Endothelial cell of umbilical vein (primary cell): ENCODE results near the gene FBXL19. TPM values are rescaled to one million over a fixed set of nuclear protein-coding genes. Genes with fewer than 3 reads are reported as not detected.

Source experiments
- BruUV-seq: library from RNA; stranded (reverse); fragments of 400-500 nt; replicated peaks from 2 replicates; lab custom pipeline; 2021; lab: Mats Ljungman, UMichigan
- CTCF ChIA-PET: fragments of 300-600, 350-600 bp; sonication (Branson Sonifier 250); formaldehyde crosslinking; loops from one replicate; lab custom pipeline; 2021; ENCODE audit warnings: antibody characterized with exemption, inconsistent platforms; lab: Charles Lee
- POLR2A ChIA-PET: fragments of 300-600, 350-600 bp; sonication (Branson Sonifier 250); formaldehyde crosslinking; loops from one replicate; lab custom pipeline; 2021; ENCODE audit warnings: antibody characterized with exemption, inconsistent platforms; lab: Charles Lee
- DNase-seq: peaks from one replicate; pipeline ENCODE4 v3.0.0-alpha.2; 2011; ENCODE audit warnings: low read depth, low spot score
- FAIRE-seq: peaks from 2 replicates; lab custom pipeline; 2011; peaks lifted over from hg19 to GRCh38; lab: Jason Lieb, UNC
- H2AFZ ChIP-seq: 2 replicates; pipeline ENCODE4 v1.6.0; 2012; ENCODE audit warnings: low read depth, low read length, control low read depth, inconsistent platforms
- H3K27ac ChIP-seq: 2 replicates; pipeline ENCODE4 v1.5.1; 2011; ENCODE audit warnings: low read depth, mild to moderate bottlenecking, control low read depth, low read length, moderate library complexity; ENCODE audit not compliant: insufficient read depth
- H3K27me3 ChIP-seq, 2 experiments: 2 replicates each; pipeline versions ENCODE4 v1.6.0 to v1.6.1; 2011; ENCODE audit warnings: low read length in 2 of 2, mixed read lengths in 1 of 2; ENCODE audit not compliant: control insufficient read depth in 2 of 2, insufficient read depth in 2 of 2
- H3K36me3 ChIP-seq, 2 experiments: 2 replicates in 1 of 2; 3 replicates in 1 of 2; pipeline ENCODE4 v1.5.1; 2011; ENCODE audit warnings: low read length in 2 of 2, mild to moderate bottlenecking in 1 of 2, moderate library complexity in 1 of 2; ENCODE audit not compliant: control insufficient read depth in 2 of 2, insufficient read depth in 2 of 2; ENCODE audit errors: extremely low read depth in 1 of 2
- H3K4me1 ChIP-seq: 3 replicates; pipeline ENCODE4 v1.5.1; 2011; ENCODE audit warnings: mild to moderate bottlenecking, low read length; ENCODE audit not compliant: control insufficient read depth, insufficient read depth; ENCODE audit errors: extremely low read depth
- H3K4me2 ChIP-seq: 2 replicates; pipeline ENCODE4 v1.6.1; 2011; ENCODE audit warnings: low read length, control low read depth, mixed read lengths; ENCODE audit not compliant: insufficient read depth
- H3K4me3 ChIP-seq, 3 experiments: fragments of 200-600 bp in 1 of 3; sonication (generic), shearing (Covaris generic) in 1 of 3; replicated peaks in 1 of 3; 2 replicates each; pipeline ENCODE4 v1.5.1; 2011 to 2016; ENCODE audit warnings: control low read depth in 3 of 3, low read length in 3 of 3, mild to moderate bottlenecking in 2 of 3, inconsistent platforms in 1 of 3, low read depth in 1 of 3, moderate library complexity in 1 of 3; ENCODE audit not compliant: insufficient read depth in 1 of 3
- H3K79me2 ChIP-seq: 2 replicates; pipeline ENCODE4 v1.6.0; 2012; ENCODE audit warnings: low read length, inconsistent platforms; ENCODE audit not compliant: control insufficient read depth, insufficient read depth
- H3K9ac ChIP-seq: replicated peaks from 2 replicates; pipeline ENCODE3; 2011; ENCODE audit warnings: low read length, control low read depth; ENCODE audit not compliant: insufficient read depth; ENCODE audit errors: extremely low read depth
- H3K9me1 ChIP-seq: replicated peaks from 3 replicates; pipeline ENCODE4 v1.6.0; 2011; ENCODE audit warnings: mild to moderate bottlenecking, low read length; ENCODE audit not compliant: control insufficient read depth, insufficient read depth; ENCODE audit errors: extremely low read depth
- H3K9me3 ChIP-seq: replicated peaks from 2 replicates; pipeline ENCODE4 v1.5.1; 2012; ENCODE audit warnings: low read length, inconsistent platforms; ENCODE audit not compliant: control insufficient read depth, insufficient read depth
- H4K20me1 ChIP-seq: replicated peaks from 2 replicates; pipeline ENCODE3; 2011; ENCODE audit warnings: mild to moderate bottlenecking, low read length; ENCODE audit not compliant: control insufficient read depth, insufficient read depth; ENCODE audit errors: extremely low read depth
- EZH2 ChIP-seq: IDR thresholded peaks from 2 replicates; pipeline ENCODE4 v1.6.1; 2012; ENCODE audit warnings: borderline replicate concordance, low read depth, mild to moderate bottlenecking, moderate library complexity, low read length, inconsistent platforms; ENCODE audit not compliant: severe bottlenecking
- FOS ChIP-seq: IDR thresholded peaks from 2 replicates; pipeline ENCODE4 v1.6.1; 2011; ENCODE audit warnings: mild to moderate bottlenecking, low read length, moderate library complexity, borderline replicate concordance; ENCODE audit not compliant: insufficient read depth
- GATA2 ChIP-seq: IDR thresholded peaks from 2 replicates; pipeline ENCODE4 v1.7.0; 2011; ENCODE audit warnings: low read depth, mild to moderate bottlenecking, moderate library complexity, mixed read lengths, low read length; ENCODE audit not compliant: insufficient read length, insufficient read depth
- JUN ChIP-seq: IDR thresholded peaks from 2 replicates; pipeline ENCODE4 v1.6.1; 2011; ENCODE audit warnings: borderline replicate concordance, low read depth; ENCODE audit not compliant: insufficient read length, insufficient read depth
- MYC ChIP-seq: IDR thresholded peaks from one replicate; pipeline ENCODE4 v1.6.1; 2011; ENCODE audit warnings: mild to moderate bottlenecking, low read depth, low read length
- POLR2A ChIP-seq: IDR thresholded peaks from 2 replicates; pipeline ENCODE4 v1.6.1; 2012; ENCODE audit warnings: low read depth, mild to moderate bottlenecking, control low read depth, low read length
- POLR2AphosphoS5 ChIP-seq: IDR thresholded peaks from 2 replicates; pipeline ENCODE4 v1.6.1; 2012; ENCODE audit warnings: low read depth, mild to moderate bottlenecking, control low read depth, low read length, moderate library complexity; ENCODE audit not compliant: insufficient read depth
- dilution Hi-C: fragments of 300-500 bp; cut with MboI; formaldehyde crosslinking; loops from one replicate; pipeline ENCODE4 v1.15.0; 2019; ENCODE audit warnings: low sequenced_read_pairs; ENCODE audit not compliant: extremely low pct_ligation_motif_present
- intact Hi-C: fragments of 100-400 bp; cut with micrococcal nuclease; formaldehyde crosslinking; loops from one replicate; pipeline ENCODE4 v1.10.0; 2022
- polyA plus RNA-seq, 4 experiments: library from polyadenylated mRNA; depleted of rRNA in 3 of 4; stranded (reverse) in 3 of 4; unstranded in 1 of 4; fragments of >200 nt; gene quantifications; 2 replicates each; pipeline versions ENCODE4 v1.2.1 to v1.2.3, GENCODE V29; 2011 to 2012; ENCODE audit warnings: missing spikeins in 1 of 4
- total RNA-seq: library from RNA; stranded (reverse); gene quantifications from 2 replicates; pipeline ENCODE4 v1.2.3, GENCODE V29; 2021
- TF ChIP-seq, protein P1 (sequence below): IDR thresholded peaks from 2 replicates; pipeline ENCODE4 v1.6.1; 2011; ENCODE audit not compliant: insufficient read depth, insufficient read length
- TF ChIP-seq, protein P2 (sequence below), 2 donors: IDR thresholded peaks; 1 replicate in 1 of 2; 2 replicates in 1 of 2; pipeline ENCODE4 v1.5.1; 2011; ENCODE audit warnings: low read length in 2 of 2, mild to moderate bottlenecking in 2 of 2, moderate library complexity in 2 of 2, control low read depth in 1 of 2, inconsistent platforms in 1 of 2, low read depth in 1 of 2; ENCODE audit not compliant: insufficient read depth in 1 of 2; ENCODE audit errors: extremely low read depth in 1 of 2

The FBXL19 gene
- total and polyA plus RNA-seq, 2 donors (not counting 3 experiments of a cell fraction or from before 2014, with no cell fraction given) = 22.1 to 38.0 TPM

GRCh38 chr16:30930160-30930571 lies 6.8 kb downstream of the FBXL19 start:
- BruUV-seq = no TSS peak
- DNase-seq = no peak
- dilution Hi-C loops (no loop called here), intact Hi-C loops (no loop called here)
- Histone ChIP-seq H3K27me3 (no peaks in the 10 kb centered on the region), H2AFZ (no peak overlapping the region), H3K4me3 (no peak overlapping the region), H4K20me1 (no peaks in the 10 kb centered on the region), H3K4me1 (no peaks in the 10 kb centered on the region), H3K27ac (no peak overlapping the region), H3K9me1 (no peaks in the 10 kb centered on the region), H3K9me3 (no peaks in the 10 kb centered on the region), H3K36me3 (peaks cover 4 to 31% of the 10 kb centered on the region in 2 experiments), H3K9ac (no peak overlapping the region), H3K4me2 (no peak overlapping the region), H3K79me2 (no peaks in the 10 kb centered on the region)
- TF ChIP-seq EZH2 = no peak
- TF ChIP-seq MYC = no peak
- TF ChIP-seq JUN = no peak
- no peak for TF ChIP-seq POLR2A
- no peak for TF ChIP-seq FOS
- TF ChIP-seq POLR2AphosphoS5 = no peak
- no peak for TF ChIP-seq GATA2
- TF ChIP-seq, protein P1, sequence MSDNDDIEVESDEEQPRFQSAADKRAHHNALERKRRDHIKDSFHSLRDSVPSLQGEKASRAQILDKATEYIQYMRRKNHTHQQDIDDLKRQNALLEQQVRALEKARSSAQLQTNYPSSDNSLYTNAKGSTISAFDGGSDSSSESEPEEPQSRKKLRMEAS = no peak
- TF ChIP-seq, protein P2, sequence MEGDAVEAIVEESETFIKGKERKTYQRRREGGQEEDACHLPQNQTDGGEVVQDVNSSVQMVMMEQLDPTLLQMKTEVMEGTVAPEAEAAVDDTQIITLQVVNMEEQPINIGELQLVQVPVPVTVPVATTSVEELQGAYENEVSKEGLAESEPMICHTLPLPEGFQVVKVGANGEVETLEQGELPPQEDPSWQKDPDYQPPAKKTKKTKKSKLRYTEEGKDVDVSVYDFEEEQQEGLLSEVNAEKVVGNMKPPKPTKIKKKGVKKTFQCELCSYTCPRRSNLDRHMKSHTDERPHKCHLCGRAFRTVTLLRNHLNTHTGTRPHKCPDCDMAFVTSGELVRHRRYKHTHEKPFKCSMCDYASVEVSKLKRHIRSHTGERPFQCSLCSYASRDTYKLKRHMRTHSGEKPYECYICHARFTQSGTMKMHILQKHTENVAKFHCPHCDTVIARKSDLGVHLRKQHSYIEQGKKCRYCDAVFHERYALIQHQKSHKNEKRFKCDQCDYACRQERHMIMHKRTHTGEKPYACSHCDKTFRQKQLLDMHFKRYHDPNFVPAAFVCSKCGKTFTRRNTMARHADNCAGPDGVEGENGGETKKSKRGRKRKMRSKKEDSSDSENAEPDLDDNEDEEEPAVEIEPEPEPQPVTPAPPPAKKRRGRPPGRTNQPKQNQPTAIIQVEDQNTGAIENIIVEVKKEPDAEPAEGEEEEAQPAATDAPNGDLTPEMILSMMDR (IDR thresholded peaks at IDR 0.05; ENCODE audit: extremely low read depth in 1 of 2, insufficient read depth in 1 of 2, low read depth in 1 of 2, low read length in 2 of 2) = no peak
- POLR2A ChIA-PET = no interaction called here
- CTCF ChIA-PET = interaction anchor here (0.8 to 0.9 kb wide), 2 partner anchors 12 to 85 kb away, joined by 3 to 5 read pairs; no protein-coding TSS in a partner anchor
- no peak for FAIRE-seq
